GM12878 (cell line): ENCODE results near the gene FAM117B. TPM values are rescaled to one million over a fixed set of nuclear protein-coding genes. Genes with fewer than 3 reads are reported as not detected.

Experiments
- ATAC-seq: fragments of 200-7000 bp; cut with Tn5 transposase; 3 replicates; pipeline ENCODE4 v1.9.1; 2020; ENCODE audit warnings: mild to moderate bottlenecking, moderate library complexity
- BruUV-seq: library from RNA; stranded (reverse); fragments of 400-500 nt; replicated peaks from 2 replicates; lab custom pipeline; 2021; lab: Mats Ljungman, UMichigan
- CTCF ChIA-PET: fragments of 300-600 bp; sonication (Branson Sonifier 250); formaldehyde crosslinking; extraction: SDS; loops from one replicate; lab custom pipeline; 2021; ENCODE audit warnings: inconsistent platforms; lab: Yijun Ruan, JAX
- POLR2A ChIA-PET: fragments of 350-600 bp; formaldehyde crosslinking; extraction: SDS; loops from one replicate; lab custom pipeline; 2021; ENCODE audit warnings: inconsistent platforms; lab: Charles Lee
- RAD21 ChIA-PET: fragments of 300-600 bp; sonication (Branson Sonifier 250); formaldehyde crosslinking; loops from one replicate; lab custom pipeline; 2023; ENCODE audit warnings: antibody characterized with exemption; ENCODE audit not compliant: unreplicated experiment; lab: Charles Lee
- SMC1A ChIA-PET: fragments of 300-600 bp; sonication (Branson Sonifier 250); formaldehyde crosslinking; loops from one replicate; lab custom pipeline; 2023; ENCODE audit not compliant: unreplicated experiment, uncharacterized antibody; lab: Charles Lee
- DNase-seq: peaks from one replicate; pipeline ENCODE4 v3.0.0-alpha.2; 2011; ENCODE audit warnings: low read depth, low spot score
- FAIRE-seq: peaks from 3 replicates; lab custom pipeline; 2011; peaks lifted over from hg19 to GRCh38; lab: Jason Lieb, UNC
- H2AFZ ChIP-seq: 2 replicates; pipeline ENCODE4 v1.6.0; 2011; ENCODE audit warnings: low read depth, low read length, control low read depth; ENCODE audit not compliant: control insufficient read depth
- H3K27ac ChIP-seq: 2 replicates; pipeline ENCODE4 v1.5.1; 2011; ENCODE audit warnings: control low read depth; ENCODE audit not compliant: control insufficient read depth, insufficient read depth
- H3K27me3 ChIP-seq, 2 experiments: replicated peaks in 1 of 2; 2 replicates each; pipeline versions ENCODE4 v1.6.0 to v1.6.1; 2011; ENCODE audit warnings: low read length in 1 of 2; ENCODE audit not compliant: control insufficient read depth in 2 of 2, insufficient read depth in 2 of 2
- H3K36me3 ChIP-seq, 2 experiments: 2 replicates each; pipeline ENCODE4 v1.5.1; 2011; ENCODE audit warnings: low read length in 1 of 2; ENCODE audit not compliant: control insufficient read depth in 2 of 2, insufficient read depth in 2 of 2
- H3K4me1 ChIP-seq: 2 replicates; pipeline ENCODE4 v1.6.1; 2011; ENCODE audit warnings: mild to moderate bottlenecking, low read length, moderate library complexity, mixed read lengths; ENCODE audit not compliant: control insufficient read depth, insufficient read depth
- H3K4me2 ChIP-seq: 2 replicates; pipeline ENCODE4 v1.6.0; 2011; ENCODE audit warnings: control low read depth; ENCODE audit not compliant: control insufficient read depth, insufficient read depth
- H3K4me3 ChIP-seq: fragments of 200-600 bp; sonication (generic); 2 replicates; pipeline ENCODE4 v1.5.1; 2016
- H3K79me2 ChIP-seq: 2 replicates; pipeline ENCODE4 v1.6.0; 2011; ENCODE audit warnings: low read length; ENCODE audit not compliant: control insufficient read depth, insufficient read depth
- H3K9ac ChIP-seq: 2 replicates; pipeline ENCODE4 v1.8.0; 2011; ENCODE audit warnings: low read length, control low read depth, mixed read lengths; ENCODE audit not compliant: control insufficient read depth, insufficient read depth
- H3K9me3 ChIP-seq: replicated peaks from 3 replicates; pipeline ENCODE4 v1.5.1; 2011; ENCODE audit warnings: mild to moderate bottlenecking, low read length; ENCODE audit not compliant: control insufficient read depth, insufficient read depth
- H4K20me1 ChIP-seq: 2 replicates; pipeline ENCODE4 v1.6.0; 2011; ENCODE audit not compliant: control insufficient read depth, insufficient read depth
- MEF2A ChIP-seq: IDR thresholded peaks from 2 replicates; pipeline ENCODE4 v1.6.1; 2011; ENCODE audit warnings: low read depth, mild to moderate bottlenecking, low read length, moderate library complexity; ENCODE audit not compliant: insufficient read depth
- MXI1 ChIP-seq: fragments of 150-350 bp; IDR thresholded peaks from 2 replicates; pipeline ENCODE4 v1.6.1; 2011; ENCODE audit warnings: low read depth, mild to moderate bottlenecking, inconsistent platforms, low read length, improper control_type of control experiment
- POLR2AphosphoS5 ChIP-seq: IDR thresholded peaks from 2 replicates; pipeline ENCODE4 v1.6.1; 2011; ENCODE audit warnings: mild to moderate bottlenecking, low read length, inconsistent platforms
- POU2F2 ChIP-seq: IDR thresholded peaks from 3 replicates; pipeline ENCODE4 v1.6.1; 2011; ENCODE audit warnings: low read depth, mild to moderate bottlenecking, low read length, borderline replicate concordance
- SPI1 ChIP-seq: IDR thresholded peaks from 2 replicates; pipeline ENCODE4 v1.6.1; 2011; ENCODE audit warnings: low read depth, mild to moderate bottlenecking, low read length, moderate library complexity, borderline replicate concordance; ENCODE audit not compliant: insufficient read depth
- SRF ChIP-seq, 2 experiments: IDR thresholded peaks; 2 replicates each; pipeline ENCODE4 v1.6.1; 2011; ENCODE audit warnings: low read depth in 2 of 2, low read length in 2 of 2, mild to moderate bottlenecking in 1 of 2, moderate library complexity in 1 of 2
- SUZ12 ChIP-seq: fragments of 200-600 bp; sonication (generic); IDR thresholded peaks from one replicate; pipeline ENCODE4 v1.6.1; 2018; ENCODE audit warnings: antibody characterized with exemption, mild to moderate bottlenecking; ENCODE audit not compliant: unreplicated experiment
- TCF12 ChIP-seq: IDR thresholded peaks from 2 replicates; pipeline ENCODE4 v1.6.1; 2011; ENCODE audit warnings: low read depth, mild to moderate bottlenecking, low read length
- USF2 ChIP-seq: IDR thresholded peaks from 2 replicates; pipeline ENCODE4 v1.6.1; 2011; ENCODE audit warnings: low read depth, low read length, improper control_type of control experiment, borderline replicate concordance
- ZBED1 ChIP-seq: IDR thresholded peaks from 2 replicates; pipeline ENCODE4 v1.6.1; 2016; ENCODE audit warnings: borderline replicate concordance
- WGBS: methylation state at CpG from one replicate; pipeline ENCODE4 v1.1.6; 2016; ENCODE audit warnings: low lambda C conversion rate; ENCODE audit not compliant: insufficient replicate concordance, insufficient coverage; ENCODE audit errors: missing lambda C conversion rate; 5-methylcytosine and 5-hydroxymethylcytosine counted together
- in situ Hi-C: fragments of 300-500 bp; cut with MboI; formaldehyde crosslinking; loops from 9 replicates; pipeline ENCODE4 v1.14.3; 2018; ENCODE audit warnings: mixed read lengths
- intact Hi-C: fragments of 100-400 bp; cut with micrococcal nuclease; formaldehyde crosslinking; loops from one replicate; pipeline ENCODE4 v1.14.2; 2022; ENCODE audit not compliant: unreplicated experiment
- polyA plus RNA-seq, 11 experiments: library from polyadenylated mRNA; depleted of rRNA in 4 of 11; unstranded in 6 of 11; stranded (reverse) in 5 of 11; fragments of >200 nt; fragmentation: Nextera tagmentation in 4 of 11; fragmentation: Illumina TruSeq in 1 of 11; extraction: Ambion mirVana in 4 of 11; extraction: Trizol in 1 of 11; gene quantifications; 1 replicate in 1 of 11; 2 replicates in 10 of 11; pipeline versions ENCODE4 v1.2.1 to v1.2.3, GENCODE V29; 2011 to 2016; ENCODE audit warnings: inconsistent platforms in 2 of 11, missing spikeins in 2 of 11, low read depth in 1 of 11
- total RNA-seq, 4 experiments: library from RNA; depleted of rRNA in 3 of 4; stranded (reverse); fragments of >200 nt in 3 of 4; fragmentation: Illumina TruSeq in 1 of 4; extraction: Trizol in 1 of 4; gene quantifications; 2 replicates each; pipeline versions ENCODE4 v1.2.1 to v1.2.3, GENCODE V29; 2013 to 2021

FAM117B gene
- total and polyA plus RNA-seq, 10 of the 15 experiments (the other 5 are each of a cell fraction or from before 2014, with no cell fraction given) = 1.6 to 7.6 (median 4.2) TPM

GRCh38 chr2:202613479-202613878 lies 21.3 kb upstream of the FAM117B start:
- RAD21 ChIA-PET = interaction anchor here (0.7 kb wide), 1 partner anchor 56 kb away, joined by 3 read pairs; no protein-coding TSS in a partner anchor
- SMC1A ChIA-PET = interaction anchor here (0.6 to 1.3 kb wide), 6 partner anchors 9 to 257 kb away, joined by 3 to 8 read pairs (median 4); no protein-coding TSS in a partner anchor
- in situ Hi-C loops = no loop called here
- POLR2A ChIA-PET = interaction anchor here (0.6 to 0.7 kb wide), 2 partner anchors 14 to 30 kb away, joined by 3 to 4 read pairs; no protein-coding TSS in a partner anchor
- intact Hi-C loops = no loop called here
- H3K4me3 ChIP-seq = no peak overlapping the region
- no peak overlapping the region for H3K9ac ChIP-seq
- no peaks in the 10 kb centered on the region for H3K9me3 ChIP-seq
- H4K20me1 ChIP-seq = no peaks in the 10 kb centered on the region
- CTCF ChIA-PET = interaction anchor here (0.7 to 1.3 kb wide), 2 partner anchors 14 to 15 kb away, joined by 3 to 4 read pairs; no protein-coding TSS in a partner anchor
- H3K4me1 ChIP-seq = peaks cover 21% of the 10 kb centered on the region
- no peaks in the 10 kb centered on the region for H3K27me3 ChIP-seq
- H3K79me2 ChIP-seq = no peaks in the 10 kb centered on the region
- H3K4me2 ChIP-seq = no peak overlapping the region
- DNase-seq (no peak), ATAC-seq (no peak), FAIRE-seq (no peak)
- BruUV-seq = no TSS peak
- WGBS = 87% methylated on average over 2 of the region's 4 CpGs
- H3K36me3 ChIP-seq = no peaks in the 10 kb centered on the region
- H3K27ac ChIP-seq = no peak overlapping the region
- no peak for TF ChIP-seq MEF2A
- TF ChIP-seq SUZ12 = no peak
- TF ChIP-seq MXI1 = no peak
- TF ChIP-seq TCF12 = no peak
- TF ChIP-seq ZBED1 = no peak
- TF ChIP-seq, all 136 proteins: peak for 0
- no peak overlapping the region for H2AFZ ChIP-seq

GRCh38 chr2:202624133-202624532 lies 10.6 kb upstream of the FAM117B start:
- Histone ChIP-seq H3K27ac (no peak overlapping the region), H3K9ac (no peak overlapping the region)
- SMC1A ChIA-PET = no interaction called here
- no peak for FAIRE-seq
- RAD21 ChIA-PET = no interaction called here
- TF ChIP-seq SRF (IDR thresholded peaks at IDR 0.05; ENCODE audit: low read depth in 2 of 2, low read length in 2 of 2) (no peak), SPI1 (peak; percentile 11; the same call in 1 of the 2 replicates), POLR2AphosphoS5 (no peak), POU2F2 (no peak), USF2 (no peak)
- TF ChIP-seq, all 136 proteins: peak for 1
- H3K36me3 ChIP-seq = no peaks in the 10 kb centered on the region
- H3K4me2 ChIP-seq = no peak overlapping the region
- 99% methylated on average over 5 of the region's 5 CpGs for WGBS
- ATAC-seq (no peak), DNase-seq (no peak)
- H3K4me3 ChIP-seq = no peak overlapping the region
- H2AFZ ChIP-seq = no peak overlapping the region
- H3K27me3 ChIP-seq = no peaks in the 10 kb centered on the region
- no peaks in the 10 kb centered on the region for H3K79me2 ChIP-seq
- H3K9me3 ChIP-seq = no peaks in the 10 kb centered on the region; the same call in 2 of the 3 replicates
- ChIA-PET CTCF (interaction anchor here (0.6 to 1.4 kb wide), 2 partner anchors 14 to 662 kb away, joined by 3 read pairs; no protein-coding TSS in a partner anchor), POLR2A (interaction anchor here (0.7 kb wide), 1 partner anchor 382 kb away, joined by 3 read pairs; no protein-coding TSS in a partner anchor)
- BruUV-seq = no TSS peak
- H4K20me1 ChIP-seq = no peaks in the 10 kb centered on the region
- intact Hi-C loops (no loop called here), in situ Hi-C loops (no loop called here)
- H3K4me1 ChIP-seq = 0 out of 2 replicates have a peak, but pooled peaks cover 4% of the 10 kb centered on the region
